B cell (primary cell): ENCODE measurements around the gene HMGN4.

Experiments used
- EZH2 ChIP-seq: IDR thresholded peaks from 2 replicates; pipeline ENCODE4 v1.6.1; 2012; ENCODE audit warnings: borderline replicate concordance, low read depth, mild to moderate bottlenecking, moderate library complexity, low read length; ENCODE audit not compliant: insufficient read depth, poor library complexity, severe bottlenecking
- TF ChIP-seq, protein P1 (sequence below): fragments of 200-600 bp; IDR thresholded peaks from one replicate; pipeline ENCODE4 v1.8.0; 2022; ENCODE audit warnings: antibody characterized with exemption, mild to moderate bottlenecking

DNA sequence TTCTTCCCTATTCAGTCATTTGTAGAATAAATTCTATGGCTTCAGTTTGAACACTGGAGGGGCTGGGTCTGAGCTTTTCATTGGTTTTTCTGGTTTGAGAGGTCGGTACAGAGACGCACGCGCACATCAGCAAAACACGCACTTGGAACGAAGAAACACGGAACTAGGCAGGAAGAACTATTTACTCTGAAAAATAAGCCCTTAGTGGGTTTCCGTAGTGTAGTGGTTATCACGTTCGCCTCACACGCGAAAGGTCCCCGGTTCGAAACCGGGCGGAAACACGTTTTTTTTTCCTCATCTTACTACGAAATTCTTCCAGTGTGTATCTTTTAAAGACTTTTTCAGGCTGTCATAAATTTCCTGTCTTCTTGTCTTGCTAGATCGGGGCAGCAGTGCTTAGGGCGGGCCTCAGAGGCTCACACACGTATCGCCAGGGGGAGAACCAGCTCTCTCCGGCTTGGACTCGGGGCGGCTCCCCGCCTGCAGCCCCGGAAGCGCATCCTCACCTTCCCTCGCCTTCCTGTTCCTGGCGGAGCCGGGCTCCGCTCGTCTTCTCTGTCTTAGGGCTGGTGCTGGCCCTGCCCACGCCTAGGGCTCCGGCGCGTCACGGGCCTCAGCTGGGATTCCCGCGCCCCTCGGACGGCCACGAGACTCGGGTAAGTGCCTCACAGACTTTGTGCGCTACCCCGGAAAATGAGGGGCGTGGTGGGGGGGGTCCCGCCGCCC, at the start of gene HMGN4:
- TF ChIP-seq, protein P1, sequence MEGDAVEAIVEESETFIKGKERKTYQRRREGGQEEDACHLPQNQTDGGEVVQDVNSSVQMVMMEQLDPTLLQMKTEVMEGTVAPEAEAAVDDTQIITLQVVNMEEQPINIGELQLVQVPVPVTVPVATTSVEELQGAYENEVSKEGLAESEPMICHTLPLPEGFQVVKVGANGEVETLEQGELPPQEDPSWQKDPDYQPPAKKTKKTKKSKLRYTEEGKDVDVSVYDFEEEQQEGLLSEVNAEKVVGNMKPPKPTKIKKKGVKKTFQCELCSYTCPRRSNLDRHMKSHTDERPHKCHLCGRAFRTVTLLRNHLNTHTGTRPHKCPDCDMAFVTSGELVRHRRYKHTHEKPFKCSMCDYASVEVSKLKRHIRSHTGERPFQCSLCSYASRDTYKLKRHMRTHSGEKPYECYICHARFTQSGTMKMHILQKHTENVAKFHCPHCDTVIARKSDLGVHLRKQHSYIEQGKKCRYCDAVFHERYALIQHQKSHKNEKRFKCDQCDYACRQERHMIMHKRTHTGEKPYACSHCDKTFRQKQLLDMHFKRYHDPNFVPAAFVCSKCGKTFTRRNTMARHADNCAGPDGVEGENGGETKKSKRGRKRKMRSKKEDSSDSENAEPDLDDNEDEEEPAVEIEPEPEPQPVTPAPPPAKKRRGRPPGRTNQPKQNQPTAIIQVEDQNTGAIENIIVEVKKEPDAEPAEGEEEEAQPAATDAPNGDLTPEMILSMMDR, result peak; percentile 8
- no peak for TF ChIP-seq EZH2
